ENCODE results near the gene DDX49.
"Not testable (repeated sequence)": the region's sequence is repeated elsewhere in the genome, so short reads cannot be mapped to it uniquely, and the experiment has no call there.

Gene DDX49

GRCh38 chr19:18895824-18896341 is 23.6 kb upstream of the DDX49 start, which contains the start of gene CERS1:
TSS of gene CERS1 (minus strand) at chr19:18896158. CDS start at chr19:18896072, 86 bp downstream.
- DNase-seq = no peak

GRCh38 chr19:18896421-18896841 is 23.1 kb upstream of the DDX49 start:
- no peak for DNase-seq

- no peak for DNase-seq
Observed at GRCh38 chr19:18897094-18898029, 22.2 kb upstream of the DDX49 start.

- no peak for DNase-seq
Observed at GRCh38 chr19:18898081-18898606, 21.4 kb upstream of the DDX49 start.

GRCh38 chr19:18898607-18899408 is 20.7 kb upstream of the DDX49 start:
- no peak for DNase-seq

GRCh38 chr19:18899624-18900560 is 19.6 kb upstream of the DDX49 start:
- no peak for DNase-seq

GRCh38 chr19:18900700-18901481 is 18.6 kb upstream of the DDX49 start:
- DNase-seq = no peak

GRCh38 chr19:18901491-18901890 is 18.0 kb upstream of the DDX49 start:
- DNase-seq = no peak

GRCh38 chr19:18902519-18902918 is 17.0 kb upstream of the DDX49 start:
- DNase-seq = not testable (repeated sequence)

- DNase-seq = no peak
Observed at GRCh38 chr19:18903156-18904037, 16.1 kb upstream of the DDX49 start.

GRCh38 chr19:18904334-18905057 is 15.0 kb upstream of the DDX49 start:
- DNase-seq = no peak

GRCh38 chr19:18905058-18905456 is 14.5 kb upstream of the DDX49 start:
- no peak for DNase-seq

- no peak for DNase-seq
Observed at GRCh38 chr19:18905513-18906236, 13.8 kb upstream of the DDX49 start.

GRCh38 chr19:18906605-18907519 is 12.7 kb upstream of the DDX49 start:
- DNase-seq = no peak

GRCh38 chr19:18908917-18909619 is 10.4 kb upstream of the DDX49 start:
- DNase-seq = no peak

- no peak for DNase-seq
Observed at GRCh38 chr19:18910010-18910409, 9.5 kb upstream of the DDX49 start.
